Transverse colon (tissue), 4 donors: ENCODE measurements around the gene DAO. TPM values are rescaled to one million over a fixed set of nuclear protein-coding genes. Genes with fewer than 3 reads are reported as not detected.

Experiments
- DNase-seq: peaks from one replicate; pipeline ENCODE4 v3.0.0-alpha.2; 2019
- H3K27ac ChIP-seq, 4 donors: fragments of 200-600 bp; sonication (generic); 2 replicates each; pipeline ENCODE4 v1.5.1; 2016 to 2018; ENCODE audit warnings: inconsistent platforms in 4 of 4
- H3K27me3 ChIP-seq: fragments of 200-600 bp; sonication (generic); 2 replicates; pipeline ENCODE4 v1.5.1; 2017; ENCODE audit warnings: inconsistent platforms
- H3K36me3 ChIP-seq, 4 donors: fragments of 200-600 bp; sonication (generic); 2 replicates each; pipeline ENCODE4 v1.5.1; 2017 to 2019; ENCODE audit warnings: inconsistent platforms in 4 of 4
- H3K4me1 ChIP-seq, 4 donors: fragments of 200-600 bp; sonication (generic); 2 replicates each; pipeline ENCODE4 v1.5.1; 2017 to 2020; ENCODE audit warnings: inconsistent platforms in 4 of 4
- H3K4me3 ChIP-seq, 4 donors: fragments of 200-600 bp; sonication (generic); 1 replicate in 1 of 4; 2 replicates in 3 of 4; pipeline versions ENCODE4 v1.5.1 to v1.6.1; 2017 to 2019; ENCODE audit warnings: inconsistent platforms in 4 of 4
- H3K9me3 ChIP-seq, 2 donors: fragments of 200-600 bp; sonication (generic); 2 replicates each; pipeline ENCODE4 v1.5.1; 2017 to 2019; ENCODE audit warnings: inconsistent platforms in 2 of 2
- CTCF ChIP-seq, 5 experiments: fragments of 200-600 bp in 3 of 5; fragments of 450-650 bp in 2 of 5; sonication (generic) in 3 of 5; IDR thresholded peaks; 1 replicate in 2 of 5; 2 replicates in 3 of 5; pipeline ENCODE4 v1.5.1; 2016 to 2017; ENCODE audit warnings: antibody characterized with exemption in 5 of 5, inconsistent platforms in 3 of 5, mild to moderate bottlenecking in 2 of 5, moderate library complexity in 1 of 5
- EP300 ChIP-seq: sonication (generic); formaldehyde crosslinking; IDR thresholded peaks from one replicate; pipeline ENCODE4 v1.6.1; 2017; ENCODE audit warnings: antibody characterized with exemption, low read depth
- POLR2A ChIP-seq: fragments of 450-650 bp; IDR thresholded peaks from one replicate; pipeline ENCODE4 v1.6.1; 2016; ENCODE audit warnings: antibody characterized with exemption, mild to moderate bottlenecking, moderate library complexity
- POLR2AphosphoS5 ChIP-seq, 3 donors: sonication (generic); formaldehyde crosslinking; IDR thresholded peaks; one replicate each; pipeline ENCODE4 v1.6.1; 2016; ENCODE audit warnings: antibody characterized with exemption in 3 of 3
- WGBS, 2 donors: methylation state at CpG; one replicate each; pipeline ENCODE4 v1.1.5; 2018; ENCODE audit warnings: low coverage in 1 of 2; 5-methylcytosine and 5-hydroxymethylcytosine counted together
- in situ Hi-C, 4 donors: fragments of 200-750 bp; cut with MboI; loops; one replicate each; pipeline versions ENCODE4 v1.15.0 to v1.15.1; 2017; ENCODE audit warnings: low sequenced_read_pairs in 3 of 4, low pct_ligation_motif_present in 1 of 4, low pct_unique_long_range_greater_than_20kb in 1 of 4
- intact Hi-C: fragments of 100-400 bp; cut with DNase I; formaldehyde crosslinking; loops from one replicate; pipeline ENCODE4 v1.15.1; 2023; ENCODE audit warnings: low total_unique reads
- total RNA-seq, 4 donors: library from RNA; depleted of rRNA; stranded (reverse); fragments of >200 nt; gene quantifications; one replicate each; pipeline ENCODE4 v1.1.0, GENCODE V29; 2016

The DAO gene
- total RNA-seq, 4 donors from 2014 or later = 3.7 to 7.1 (median 4.4) TPM; not detected in 1

GRCh38 chr12:108847705-108848104, 32.2 kb upstream of the DAO start:
- no peak for DNase-seq
- peaks cover 4 to 31% (median 7%) of the 10 kb centered on the region in 4 donors for H3K4me1 ChIP-seq
- H3K27ac ChIP-seq = no peak overlapping the region
- intact Hi-C loops = no loop called here
- TF ChIP-seq CTCF (IDR thresholded peaks at IDR 0.05) (no peak), POLR2AphosphoS5 (IDR thresholded peaks at IDR 0.05) (no peak), EP300 (no peak), POLR2A (no peak)
- in situ Hi-C loops = no loop called here
- WGBS, 2 donors = 90 to 95% methylated on average over 2 to 10 of the region's 10 CpGs
- no peaks in the 10 kb centered on the region for H3K27me3 ChIP-seq
- H3K36me3 ChIP-seq = peaks cover 0 to 17% (median 0%) of the 10 kb centered on the region in 4 donors
- no peaks in the 10 kb centered on the region for H3K9me3 ChIP-seq
- no peak overlapping the region for H3K4me3 ChIP-seq

- peaks cover 0 to 13% (median 0%) of the 10 kb centered on the region in 4 donors for H3K36me3 ChIP-seq
- intact Hi-C loops (loop anchor here (5.0 to 10.0 kb wide), 2 partner anchors 45 to 287 kb away; partner anchors contain the start of genes ISCU and SART3), in situ Hi-C loops (no loop called here)
- no peak for DNase-seq
- no peaks in the 10 kb centered on the region for H3K27me3 ChIP-seq
- peaks cover 8 to 51% (median 20%) of the 10 kb centered on the region in 4 donors for H3K4me1 ChIP-seq
- no peak overlapping the region for H3K4me3 ChIP-seq
- H3K27ac ChIP-seq = no peak overlapping the region
- no peak for TF ChIP-seq CTCF (IDR thresholded peaks at IDR 0.05)
- TF ChIP-seq POLR2A = no peak
- no peak for TF ChIP-seq EP300
- TF ChIP-seq POLR2AphosphoS5 (IDR thresholded peaks at IDR 0.05) = no peak
- H3K9me3 ChIP-seq = no peaks in the 10 kb centered on the region
These were observed 30.2 kb upstream of the DAO start for GRCh38 chr12:108849660-108850059.

GRCh38 chr12:108850854-108851573, 28.9 kb upstream of the DAO start:
- no peak overlapping the region for H3K4me3 ChIP-seq
- in situ Hi-C loops = no loop called here

More at GRCh38 chr12:108850854-108851573, 28.9 kb upstream of the DAO start:
- no peak for DNase-seq
- Histone ChIP-seq H3K27me3 (no peaks in the 10 kb centered on the region), H3K27ac (peak overlapping the region; percentile 28 to 94 (median 64)), H3K36me3 (peaks cover 0 to 13% (median 0%) of the 10 kb centered on the region in 4 donors), H3K9me3 (no peaks in the 10 kb centered on the region), H3K4me1 (peaks cover 8 to 63% (median 26%) of the 10 kb centered on the region in 4 donors)
- intact Hi-C loops = loop anchor here (5.0 to 10.0 kb wide), 2 partner anchors 46 to 289 kb away; partner anchors contain the start of genes ISCU and SART3
- 64 to 69% methylated on average over 5 to 9 of the region's 9 CpGs for WGBS, 2 donors
- TF ChIP-seq CTCF (IDR thresholded peaks at IDR 0.05) (no peak), EP300 (no peak), POLR2A (no peak), POLR2AphosphoS5 (IDR thresholded peaks at IDR 0.05) (no peak)
